Measurements from ENCODE around the gene L3MBTL1.
A peak's percentile ranks its signal among the peaks of the same experiment; 100 is the strongest.

Gene L3MBTL1

GRCh38 chr20:43507150-43508080 lies at the start of gene L3MBTL1:
Gene L3MBTL1, plus strand, starts transcription at chr20:43507697. Its CDS starts 5,807 bp downstream, at chr20:43513504.
- Mint-ChIP-seq H3K4me3 (peak within 1 kb of the TSS; percentile 53), H3K27ac (no peak within 1 kb of the TSS), H3K27me3 (ENCODE audit: low read depth) (peaks cover 45% of the 10 kb centered on the region), H3K36me3 (ENCODE audit: low read depth) (no peaks in the 10 kb centered on the region), H3K9me3 (no peaks in the 10 kb centered on the region), H3K4me1 (ENCODE audit: low read depth) (peaks cover 6% of the 10 kb centered on the region)

- H3K36me3 Mint-ChIP-seq (ENCODE audit: low read depth) = peaks cover 38% of the 10 kb centered on the region
Observed at GRCh38 chr20:43458422-43458924, 49.0 kb upstream of the L3MBTL1 start.

GRCh38 chr20:43459022-43459942 lies 48.2 kb upstream of the L3MBTL1 start:
- Mint-ChIP-seq H3K27me3 (ENCODE audit: low read depth) (peaks cover 3% of the 10 kb centered on the region), H3K4me3 (peak overlapping the region; percentile 85), H3K36me3 (ENCODE audit: low read depth) (peaks cover 45% of the 10 kb centered on the region), H3K27ac (peak overlapping the region; percentile 65), H3K9me3 (no peaks in the 10 kb centered on the region), H3K4me1 (ENCODE audit: low read depth) (peaks cover 23% of the 10 kb centered on the region)

More at GRCh38 chr20:43458422-43458924, 49.0 kb upstream of the L3MBTL1 start:
- peaks cover 9% of the 10 kb centered on the region for H3K27me3 Mint-ChIP-seq (ENCODE audit: low read depth)
- peaks cover 23% of the 10 kb centered on the region for H3K4me1 Mint-ChIP-seq (ENCODE audit: low read depth)
- H3K27ac Mint-ChIP-seq = peak overlapping the region; percentile 77
- H3K9me3 Mint-ChIP-seq = no peaks in the 10 kb centered on the region
- H3K4me3 Mint-ChIP-seq = peak overlapping the region; percentile 87

GRCh38 chr20:43460172-43460829 lies 47.2 kb upstream of the L3MBTL1 start:
- peak overlapping the region; percentile 26 for H3K4me3 Mint-ChIP-seq
- H3K4me1 Mint-ChIP-seq (ENCODE audit: low read depth) = peaks cover 23% of the 10 kb centered on the region
- H3K27ac Mint-ChIP-seq = no peak overlapping the region

GRCh38 chr20:43460830-43461200 lies 46.7 kb upstream of the L3MBTL1 start:
- no peaks in the 10 kb centered on the region for H3K9me3 Mint-ChIP-seq
- H3K4me1 Mint-ChIP-seq (ENCODE audit: low read depth) = peaks cover 23% of the 10 kb centered on the region
- H3K36me3 Mint-ChIP-seq (ENCODE audit: low read depth) = peaks cover 51% of the 10 kb centered on the region
- H3K27me3 Mint-ChIP-seq (ENCODE audit: low read depth) = no peaks in the 10 kb centered on the region
- H3K27ac Mint-ChIP-seq = no peak overlapping the region
- peak overlapping the region; percentile 26 for H3K4me3 Mint-ChIP-seq

More at GRCh38 chr20:43460172-43460829, 47.2 kb upstream of the L3MBTL1 start:
- Mint-ChIP-seq H3K27me3 (ENCODE audit: low read depth) (no peaks in the 10 kb centered on the region), H3K9me3 (no peaks in the 10 kb centered on the region), H3K36me3 (ENCODE audit: low read depth) (peaks cover 48% of the 10 kb centered on the region)

GRCh38 chr20:43461894-43462659 lies 45.4 kb upstream of the L3MBTL1 start:
- Mint-ChIP-seq H3K9me3 (no peaks in the 10 kb centered on the region), H3K27me3 (ENCODE audit: low read depth) (no peaks in the 10 kb centered on the region), H3K27ac (no peak overlapping the region), H3K4me3 (no peak overlapping the region), H3K4me1 (ENCODE audit: low read depth) (peaks cover 18% of the 10 kb centered on the region), H3K36me3 (ENCODE audit: low read depth) (peaks cover 59% of the 10 kb centered on the region)

- no peak overlapping the region for H3K27ac Mint-ChIP-seq
- peaks cover 18% of the 10 kb centered on the region for H3K4me1 Mint-ChIP-seq (ENCODE audit: low read depth)
- peaks cover 61% of the 10 kb centered on the region for H3K36me3 Mint-ChIP-seq (ENCODE audit: low read depth)
- no peak overlapping the region for H3K4me3 Mint-ChIP-seq
- no peaks in the 10 kb centered on the region for H3K27me3 Mint-ChIP-seq (ENCODE audit: low read depth)
- no peaks in the 10 kb centered on the region for H3K9me3 Mint-ChIP-seq
Observed at GRCh38 chr20:43462660-43463526, 44.6 kb upstream of the L3MBTL1 start.

GRCh38 chr20:43463527-43464218 lies 43.8 kb upstream of the L3MBTL1 start:
- Mint-ChIP-seq H3K36me3 (ENCODE audit: low read depth) (peaks cover 61% of the 10 kb centered on the region), H3K27me3 (ENCODE audit: low read depth) (no peaks in the 10 kb centered on the region), H3K4me3 (no peak overlapping the region), H3K4me1 (ENCODE audit: low read depth) (peaks cover 18% of the 10 kb centered on the region), H3K9me3 (no peaks in the 10 kb centered on the region), H3K27ac (no peak overlapping the region)

GRCh38 chr20:43464219-43464790 lies 43.2 kb upstream of the L3MBTL1 start:
- H3K4me1 Mint-ChIP-seq (ENCODE audit: low read depth) = peaks cover 18% of the 10 kb centered on the region
- no peaks in the 10 kb centered on the region for H3K27me3 Mint-ChIP-seq (ENCODE audit: low read depth)
- no peaks in the 10 kb centered on the region for H3K9me3 Mint-ChIP-seq
- no peak overlapping the region for H3K27ac Mint-ChIP-seq
- H3K4me3 Mint-ChIP-seq = no peak overlapping the region
- peaks cover 56% of the 10 kb centered on the region for H3K36me3 Mint-ChIP-seq (ENCODE audit: low read depth)

- peaks cover 48% of the 10 kb centered on the region for H3K36me3 Mint-ChIP-seq (ENCODE audit: low read depth)
- no peaks in the 10 kb centered on the region for H3K9me3 Mint-ChIP-seq
- H3K27me3 Mint-ChIP-seq (ENCODE audit: low read depth) = no peaks in the 10 kb centered on the region
- H3K27ac Mint-ChIP-seq = no peak overlapping the region
- H3K4me3 Mint-ChIP-seq = no peak overlapping the region
- peaks cover 7% of the 10 kb centered on the region for H3K4me1 Mint-ChIP-seq (ENCODE audit: low read depth)
Observed at GRCh38 chr20:43465625-43465943, 41.9 kb upstream of the L3MBTL1 start.

GRCh38 chr20:43467589-43467988 lies 39.9 kb upstream of the L3MBTL1 start:
- Mint-ChIP-seq H3K27me3 (ENCODE audit: low read depth) (no peaks in the 10 kb centered on the region), H3K27ac (no peak overlapping the region), H3K4me3 (no peak overlapping the region)

GRCh38 chr20:43472671-43473380 lies 34.7 kb upstream of the L3MBTL1 start:
- H3K36me3 Mint-ChIP-seq (ENCODE audit: low read depth) = peaks cover 5% of the 10 kb centered on the region
- H3K9me3 Mint-ChIP-seq = no peaks in the 10 kb centered on the region
- H3K4me3 Mint-ChIP-seq = no peak overlapping the region
- no peak overlapping the region for H3K27ac Mint-ChIP-seq
- no peaks in the 10 kb centered on the region for H3K4me1 Mint-ChIP-seq (ENCODE audit: low read depth)
- peaks cover 13% of the 10 kb centered on the region for H3K27me3 Mint-ChIP-seq (ENCODE audit: low read depth)

More at GRCh38 chr20:43467589-43467988, 39.9 kb upstream of the L3MBTL1 start:
- H3K9me3 Mint-ChIP-seq = no peaks in the 10 kb centered on the region
- peaks cover 34% of the 10 kb centered on the region for H3K36me3 Mint-ChIP-seq (ENCODE audit: low read depth)
- H3K4me1 Mint-ChIP-seq (ENCODE audit: low read depth) = peaks cover 4% of the 10 kb centered on the region
